Measurements from ENCODE around the gene ATRX.
"Not testable (repeated sequence)": the region's sequence is repeated elsewhere in the genome, so short reads cannot be mapped to it uniquely, and the experiment has no call there.

The ATRX gene

GRCh38 chrX:77603635-77604336, 182.2 kb downstream of the ATRX start:
- Mint-ChIP-seq H3K27ac (no peak overlapping the region), H3K4me1 (peaks cover 6% of the 10 kb centered on the region), H3K36me3 (peaks cover 33% of the 10 kb centered on the region), H3K4me3 (no peak overlapping the region), H3K9me3 (no peaks in the 10 kb centered on the region)
- no peak for ATAC-seq
- no peak for DNase-seq (ENCODE audit: low spot score in 2 of 2)

- H3K27ac Mint-ChIP-seq, result peak overlapping the region; percentile 12
- DNase-seq (ENCODE audit: low spot score in 2 of 2) (no peak), ATAC-seq (no peak)
- peaks cover 53% of the 10 kb centered on the region for H3K36me3 Mint-ChIP-seq
- no peaks in the 10 kb centered on the region for H3K9me3 Mint-ChIP-seq
- H3K4me3 Mint-ChIP-seq, result no peak overlapping the region
- H3K4me1 Mint-ChIP-seq, result peaks cover 15% of the 10 kb centered on the region
Observed at GRCh38 chrX:77597511-77597910, 188.5 kb downstream of the ATRX start.

GRCh38 chrX:77597090-77597489, 188.9 kb downstream of the ATRX start:
- no peak for DNase-seq (ENCODE audit: low spot score in 2 of 2)
- H3K4me1 Mint-ChIP-seq, result peaks cover 15% of the 10 kb centered on the region
- no peaks in the 10 kb centered on the region for H3K9me3 Mint-ChIP-seq
- H3K4me3 Mint-ChIP-seq, result no peak overlapping the region
- peak overlapping the region; percentile 12 for H3K27ac Mint-ChIP-seq
- peaks cover 57% of the 10 kb centered on the region for H3K36me3 Mint-ChIP-seq
- ATAC-seq, result no peak

DNA sequence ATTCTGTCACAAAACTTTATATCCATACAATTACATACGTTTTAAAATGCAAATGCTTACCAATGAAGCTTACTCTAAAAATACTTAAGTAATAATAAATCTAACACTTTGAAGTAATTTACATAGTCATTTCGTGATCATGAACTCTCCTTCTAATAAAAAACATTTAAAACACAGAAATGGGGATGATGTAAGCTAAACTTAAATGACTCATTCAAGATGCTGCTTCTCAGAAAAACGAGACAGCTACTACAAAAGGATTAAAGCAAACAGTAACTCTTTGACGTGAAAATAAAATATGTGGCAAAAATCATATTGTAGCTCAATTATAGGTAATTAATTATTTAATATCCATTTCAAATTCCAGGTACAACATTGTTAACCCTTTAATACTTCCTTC, 190.2 kb downstream of the ATRX start:
- no peak overlapping the region for H3K4me3 Mint-ChIP-seq
- H3K27ac Mint-ChIP-seq, result no peak overlapping the region
- H3K4me1 Mint-ChIP-seq, result peaks cover 15% of the 10 kb centered on the region
- DNase-seq (ENCODE audit: low spot score in 2 of 2) (no peak), ATAC-seq (no peak)
- no peaks in the 10 kb centered on the region for H3K9me3 Mint-ChIP-seq
- peaks cover 53% of the 10 kb centered on the region for H3K36me3 Mint-ChIP-seq

DNA sequence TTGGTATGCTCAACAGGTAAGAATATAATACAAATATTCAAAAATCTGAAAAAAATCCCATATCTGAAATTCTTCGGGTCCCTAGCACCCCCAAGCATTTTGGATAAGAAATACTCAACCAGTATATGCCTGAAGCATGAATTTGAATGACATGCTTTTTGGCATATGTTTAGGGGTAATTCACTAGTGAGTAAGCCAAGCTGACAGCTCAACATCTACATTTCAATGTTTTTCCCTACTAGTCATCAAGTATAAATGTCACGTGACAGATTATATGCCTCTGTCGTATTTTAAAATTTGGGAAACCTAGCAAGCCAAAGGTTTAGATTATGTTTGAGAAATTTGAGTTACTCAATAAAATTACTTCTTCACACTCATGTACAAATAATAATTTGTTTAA, 213.7 kb downstream of the ATRX start:
- no peak for ATAC-seq
- DNase-seq (ENCODE audit: low spot score in 2 of 2), result no peak
- Mint-ChIP-seq H3K4me1 (peaks cover 6% of the 10 kb centered on the region), H3K9me3 (no peaks in the 10 kb centered on the region), H3K4me3 (no peak overlapping the region), H3K36me3 (no peaks in the 10 kb centered on the region), H3K27ac (no peak overlapping the region)

- no peak overlapping the region for H3K27ac Mint-ChIP-seq
- no peak for DNase-seq (ENCODE audit: low spot score in 2 of 2)
- no peak overlapping the region for H3K4me3 Mint-ChIP-seq
- H3K9me3 Mint-ChIP-seq, result no peaks in the 10 kb centered on the region
- ATAC-seq, result no peak
- H3K4me1 Mint-ChIP-seq, result no peaks in the 10 kb centered on the region
- H3K36me3 Mint-ChIP-seq, result peaks cover 11% of the 10 kb centered on the region
Observed at GRCh38 chrX:77565278-77565677, 220.7 kb downstream of the ATRX start.

GRCh38 chrX:77564823-77565222, 221.2 kb downstream of the ATRX start:
- Mint-ChIP-seq H3K27ac (no peak overlapping the region), H3K9me3 (no peaks in the 10 kb centered on the region), H3K4me3 (no peak overlapping the region), H3K36me3 (peaks cover 11% of the 10 kb centered on the region), H3K4me1 (no peaks in the 10 kb centered on the region)
- no peak for DNase-seq (ENCODE audit: low spot score in 2 of 2)
- no peak for ATAC-seq

DNA sequence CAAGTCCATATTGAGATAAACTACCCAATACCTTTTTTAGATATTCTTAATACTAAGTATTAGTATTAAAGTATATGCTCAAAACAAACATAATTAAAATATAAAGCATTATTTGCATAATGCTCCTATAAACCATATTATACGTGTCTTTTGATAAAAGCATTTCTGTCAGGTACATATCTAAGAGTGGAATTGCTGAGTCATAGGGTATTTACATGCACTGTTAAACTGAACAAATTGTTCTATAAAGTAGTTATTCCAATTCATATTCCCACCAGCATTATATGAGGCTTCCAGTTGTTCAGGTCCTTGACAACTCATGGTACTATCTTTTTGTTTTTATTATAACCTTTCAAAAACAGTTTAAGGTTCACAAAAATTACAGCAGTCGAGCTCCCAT, 224.6 kb downstream of the ATRX start:
- ATAC-seq, result no peak
- H3K27ac Mint-ChIP-seq, result no peak overlapping the region
- no peaks in the 10 kb centered on the region for H3K9me3 Mint-ChIP-seq
- no peak overlapping the region for H3K4me3 Mint-ChIP-seq
- peaks cover 33% of the 10 kb centered on the region for H3K36me3 Mint-ChIP-seq
- DNase-seq (ENCODE audit: low spot score in 2 of 2), result no peak
- H3K4me1 Mint-ChIP-seq, result no peaks in the 10 kb centered on the region

DNA sequence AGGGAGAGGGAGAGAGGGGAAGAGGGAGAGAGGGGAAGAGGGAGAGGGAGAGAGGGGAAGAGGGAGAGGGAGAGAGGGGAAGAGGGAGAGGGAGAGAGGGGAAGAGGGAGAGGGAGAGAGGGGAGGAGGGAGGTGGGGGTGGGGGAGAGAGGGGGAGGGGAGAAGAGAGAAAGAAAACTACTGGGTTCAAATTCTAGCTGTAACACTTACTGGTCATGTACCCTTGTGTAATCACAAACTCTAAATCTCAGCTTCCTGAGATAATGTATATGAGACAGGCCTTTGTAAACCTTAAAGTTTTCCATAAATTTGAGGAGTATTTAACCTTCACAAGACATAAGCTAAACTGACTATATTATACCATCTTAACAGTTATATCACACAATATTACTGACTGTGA, 229.7 kb downstream of the ATRX start:
- Mint-ChIP-seq H3K4me1 (no peaks in the 10 kb centered on the region), H3K27ac (no peak overlapping the region), H3K9me3 (no peaks in the 10 kb centered on the region), H3K4me3 (no peak overlapping the region), H3K36me3 (peaks cover 36% of the 10 kb centered on the region)
- DNase-seq (ENCODE audit: low spot score in 2 of 2) (no peak), ATAC-seq (no peak)

DNA sequence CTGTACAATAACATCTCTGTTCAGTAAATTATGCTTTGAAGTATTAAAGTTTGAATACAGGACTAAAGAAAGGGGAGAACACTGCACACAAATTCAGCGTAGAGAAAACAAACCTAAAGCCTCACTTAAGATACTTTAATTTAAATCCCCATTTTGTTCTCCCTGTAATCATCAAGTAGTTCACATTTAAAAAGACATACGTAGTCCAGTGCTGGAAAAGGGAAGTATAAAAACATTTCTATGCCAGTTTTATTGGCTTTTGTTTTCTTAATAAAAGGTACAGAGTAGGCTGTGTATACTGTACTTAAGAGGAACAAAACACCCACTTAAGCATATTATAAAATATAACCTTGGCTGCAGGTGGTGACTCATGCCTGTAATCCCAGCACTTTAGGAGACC, 237.3 kb downstream of the ATRX start:
- no peaks in the 10 kb centered on the region for H3K4me1 Mint-ChIP-seq
- H3K36me3 Mint-ChIP-seq, result peaks cover 14% of the 10 kb centered on the region
- DNase-seq (ENCODE audit: low spot score in 2 of 2), result no peak
- ATAC-seq, result no peak
- H3K27ac Mint-ChIP-seq, result no peak overlapping the region
- no peak overlapping the region for H3K4me3 Mint-ChIP-seq
- H3K9me3 Mint-ChIP-seq, result no peaks in the 10 kb centered on the region

- H3K27ac Mint-ChIP-seq; ATAC-seq; H3K9me3 Mint-ChIP-seq; DNase-seq (ENCODE audit: low spot score in 2 of 2); H3K4me3 Mint-ChIP-seq: not testable (repeated sequence)
- Mint-ChIP-seq H3K4me1 (peaks cover 14% of the 10 kb centered on the region), H3K36me3 (peaks cover 14% of the 10 kb centered on the region)
Observed at GRCh38 chrX:77539778-77540177, 246.2 kb downstream of the ATRX start.

GRCh38 chrX:77531261-77531660, 254.8 kb downstream of the ATRX start:
- Mint-ChIP-seq H3K36me3 (peaks cover 16% of the 10 kb centered on the region), H3K4me1 (peaks cover 11% of the 10 kb centered on the region)
- H3K27ac Mint-ChIP-seq; H3K4me3 Mint-ChIP-seq; H3K9me3 Mint-ChIP-seq; DNase-seq (ENCODE audit: low spot score in 2 of 2); ATAC-seq: not testable (repeated sequence)

- H3K27ac Mint-ChIP-seq, result no peak overlapping the region
- DNase-seq (ENCODE audit: low spot score in 2 of 2) (no peak), ATAC-seq (no peak)
- H3K4me1 Mint-ChIP-seq, result peaks cover 11% of the 10 kb centered on the region
- H3K9me3 Mint-ChIP-seq, result peaks cover 6% of the 10 kb centered on the region
- no peak overlapping the region for H3K4me3 Mint-ChIP-seq
- peaks cover 20% of the 10 kb centered on the region for H3K36me3 Mint-ChIP-seq
Observed at GRCh38 chrX:77528034-77528433, 258.0 kb downstream of the ATRX start.

- ATAC-seq, result no peak
- no peak for DNase-seq (ENCODE audit: low spot score in 2 of 2)
- H3K9me3 Mint-ChIP-seq, result peaks cover 6% of the 10 kb centered on the region
- peak overlapping the region; percentile 73 for H3K27ac Mint-ChIP-seq
- H3K4me1 Mint-ChIP-seq, result peaks cover 11% of the 10 kb centered on the region
- no peak overlapping the region for H3K4me3 Mint-ChIP-seq
- H3K36me3 Mint-ChIP-seq, result peaks cover 26% of the 10 kb centered on the region
Observed at GRCh38 chrX:77527233-77528001, 258.6 kb downstream of the ATRX start.

DNA sequence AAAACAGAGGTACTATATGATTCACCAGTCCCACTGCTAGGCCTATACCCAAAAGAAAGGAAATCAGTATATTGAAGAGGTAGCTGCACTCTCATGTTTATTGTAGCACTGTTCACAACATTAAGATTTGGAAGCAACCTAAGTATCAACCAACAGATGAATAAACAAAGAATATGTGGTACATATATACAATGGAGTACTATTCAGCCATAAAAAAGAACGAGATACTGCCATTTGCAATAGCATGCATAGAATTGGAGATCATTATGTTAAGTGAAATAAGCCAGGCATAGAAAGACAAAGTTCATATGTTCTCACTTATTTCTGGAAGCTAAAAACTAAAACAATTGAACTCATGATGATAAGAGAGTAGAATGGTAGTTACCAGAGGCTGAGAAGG, 266.3 kb downstream of the ATRX start:
- peaks cover 75% of the 10 kb centered on the region for H3K36me3 Mint-ChIP-seq
- no peak overlapping the region for H3K27ac Mint-ChIP-seq
- peaks cover 8% of the 10 kb centered on the region for H3K4me1 Mint-ChIP-seq
- H3K4me3 Mint-ChIP-seq, result no peak overlapping the region
- no peaks in the 10 kb centered on the region for H3K9me3 Mint-ChIP-seq
- DNase-seq (ENCODE audit: low spot score in 2 of 2), result no peak
- ATAC-seq, result no peak

DNA sequence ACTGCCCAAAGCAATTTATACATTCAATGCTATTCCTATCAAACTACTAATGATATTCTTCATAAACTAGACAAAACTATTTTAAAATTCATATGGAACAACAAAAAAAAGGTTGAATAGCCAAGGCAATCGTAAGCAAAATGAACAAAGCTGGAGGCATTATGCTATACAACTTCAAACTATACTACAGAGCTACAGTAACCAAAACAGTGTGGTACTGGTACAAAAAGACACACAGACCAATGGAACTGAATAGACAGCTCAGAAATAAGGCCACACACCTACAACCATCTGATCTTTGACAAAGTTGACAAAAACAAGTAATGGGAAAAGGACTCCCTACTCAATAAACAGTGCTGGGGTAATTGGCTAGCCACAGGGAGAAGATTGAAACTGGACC, 271.8 kb downstream of the ATRX start:
- no peaks in the 10 kb centered on the region for H3K9me3 Mint-ChIP-seq
- no peak overlapping the region for H3K27ac Mint-ChIP-seq

More for the DNA sequence above, 271.8 kb downstream of the ATRX start:
- DNase-seq (ENCODE audit: low spot score in 2 of 2) (no peak), ATAC-seq (no peak)
- Mint-ChIP-seq H3K36me3 (peaks cover 66% of the 10 kb centered on the region), H3K4me1 (peaks cover 8% of the 10 kb centered on the region), H3K4me3 (no peak overlapping the region)

Data from stimulated activated effector memory CD8-positive, alpha-beta T cell treated with anti-CD3 and anti-CD28 coated beads, Interleukin-12 subunit alpha, Interleukin-12 subunit beta, amount 100 ng/mL, for 72 hours (primary cell).